AG09319 (cell line): ENCODE measurements around the gene LDB2.
A peak's percentile ranks its signal among the peaks of the same experiment; 100 is the strongest.

Experiments
- DNase-seq: peaks from one replicate; pipeline ENCODE4 v3.0.0-alpha.2; 2010; ENCODE audit warnings: low read depth; ENCODE audit errors: extremely low read depth
- CTCF ChIP-seq: IDR thresholded peaks from 2 replicates; pipeline ENCODE4 v1.5.1; 2011; ENCODE audit warnings: low read depth, mild to moderate bottlenecking, inconsistent platforms, low read length, moderate library complexity

The LDB2 gene

GRCh38 chr4:16674082-16674481 is 224.4 kb downstream of the LDB2 start:
- DNase-seq = no peak

GRCh38 chr4:16672421-16672820 is 226.0 kb downstream of the LDB2 start:
- no peak for TF ChIP-seq CTCF
- DNase-seq = no peak

More at GRCh38 chr4:16674082-16674481, 224.4 kb downstream of the LDB2 start:
- no peak for TF ChIP-seq CTCF

GRCh38 chr4:16671741-16672140 is 226.7 kb downstream of the LDB2 start:
- DNase-seq = no peak
- no peak for TF ChIP-seq CTCF

GRCh38 chr4:16670727-16671126 is 227.7 kb downstream of the LDB2 start:
- DNase-seq = no peak
- no peak for TF ChIP-seq CTCF

- no peak for TF ChIP-seq CTCF
- DNase-seq = no peak
Observed at GRCh38 chr4:16669036-16669435, 229.4 kb downstream of the LDB2 start.

- DNase-seq = no peak
- no peak for TF ChIP-seq CTCF
Observed at GRCh38 chr4:16668488-16668887, 230.0 kb downstream of the LDB2 start.

GRCh38 chr4:16667464-16667863 is 231.0 kb downstream of the LDB2 start:
- TF ChIP-seq CTCF = no peak
- DNase-seq = peak; percentile 72
